Left ventricle myocardium inferior (tissue), 1 donor: Measurements from ENCODE around the gene PTEN. TPM values are rescaled to one million over a fixed set of nuclear protein-coding genes. Genes with fewer than 3 reads are reported as not detected.

ENCODE experiments used
- DNase-seq: peaks from one replicate; pipeline ENCODE4 v3.0.0-alpha.2; 2020
- H3K27ac ChIP-seq: fragments of 200-600 bp; replicated peaks from 2 replicates; pipeline ENCODE4 v1.8.0; 2021
- H3K27me3 ChIP-seq: fragments of 200-600 bp; 2 replicates; pipeline ENCODE4 v1.8.0; 2021; ENCODE audit warnings: low read depth
- H3K36me3 ChIP-seq: fragments of 200-600 bp; 2 replicates; pipeline ENCODE4 v1.8.0; 2021
- H3K4me1 ChIP-seq: fragments of 200-600 bp; 2 replicates; pipeline ENCODE4 v1.8.0; 2021
- H3K4me3 ChIP-seq: fragments of 200-600 bp; 2 replicates; pipeline ENCODE4 v1.8.0; 2021; ENCODE audit warnings: mild to moderate bottlenecking, moderate library complexity
- H3K9me3 ChIP-seq: fragments of 200-600 bp; replicated peaks from 2 replicates; pipeline ENCODE4 v1.8.0; 2021
- intact Hi-C: fragments of 100-400 bp; cut with micrococcal nuclease; formaldehyde crosslinking; loops from one replicate; pipeline ENCODE4 v1.11.0; 2022
- total RNA-seq: library from RNA; stranded (reverse); fragmentation: NEBNext Ultra II Directional; extraction: Animal tissue kit (Norgen Biotek cat#: 25700); gene quantifications from one replicate; pipeline ENCODE4 v1.2.1, GENCODE V29; 2021
- TF ChIP-seq, protein P1 (sequence below): fragments of 200-600 bp; IDR thresholded peaks from 2 replicates; pipeline ENCODE4 v1.8.0; 2021; ENCODE audit warnings: antibody characterized with exemption, mild to moderate bottlenecking, borderline replicate concordance
- donor health status: DM: no; HTN: yes; CAD: no; lungs with severe emphysema.

PTEN gene
- total RNA-seq, 1 donor from 2014 or later: 49.9 TPM

DNA sequence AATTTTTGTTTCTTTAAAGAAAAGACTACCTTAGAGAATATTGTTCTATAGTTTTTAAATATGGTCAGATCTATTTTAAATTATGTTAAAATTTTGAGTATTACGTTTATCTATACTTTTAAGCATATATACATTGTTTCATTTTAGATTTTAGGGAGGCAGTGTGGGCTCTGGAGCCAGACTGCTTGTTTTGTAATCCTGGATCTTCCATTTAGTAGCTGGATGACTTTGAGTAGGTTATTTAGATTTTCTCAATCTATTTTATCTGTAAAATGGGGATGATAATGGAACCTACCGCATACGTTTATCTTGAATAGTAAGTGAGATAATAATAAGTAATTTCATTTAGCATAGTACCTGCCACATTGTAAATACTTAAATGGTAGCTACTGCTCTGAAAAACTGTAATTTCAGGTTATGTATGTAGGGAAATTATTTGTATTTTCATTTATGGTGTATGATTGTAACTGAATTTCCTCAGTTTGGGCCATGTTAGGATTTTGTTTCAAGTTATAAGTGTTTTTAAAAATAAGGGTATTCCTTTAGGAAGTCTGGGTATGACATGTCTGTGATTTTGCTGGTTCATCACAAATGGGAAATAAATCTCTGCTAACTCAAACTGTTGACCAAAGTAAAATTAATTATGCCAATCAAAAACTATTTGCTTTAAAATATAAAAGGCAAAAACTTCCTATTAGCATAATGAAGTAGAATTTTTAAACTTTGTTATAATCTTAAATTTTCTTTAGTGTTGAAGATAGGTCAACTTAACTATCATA, 6.5 kb downstream of the PTEN start:
- peak overlapping the region; percentile 86 for H3K4me3 ChIP-seq
- H3K4me1 ChIP-seq: peaks cover 92% of the 10 kb centered on the region

DNA sequence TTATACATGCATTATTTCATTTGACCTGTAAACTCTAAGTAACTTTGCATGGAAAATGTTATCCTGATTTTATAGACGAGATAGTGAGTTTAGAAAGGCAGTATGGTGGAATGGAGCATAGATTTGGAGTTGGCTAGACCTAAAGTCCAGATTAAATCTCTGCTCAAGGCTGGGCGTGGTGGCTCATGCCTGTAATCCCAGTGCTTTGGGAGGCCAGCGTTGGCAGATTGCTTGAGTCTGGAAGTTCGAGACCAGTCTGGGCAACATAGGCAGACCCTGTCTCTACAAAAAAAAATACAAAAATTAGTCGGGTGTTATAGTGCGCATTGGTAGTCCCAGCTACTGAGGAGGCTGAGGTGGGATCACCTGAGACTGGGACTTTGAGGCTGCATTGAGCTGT, 9.4 kb downstream of the PTEN start:
- H3K27me3 ChIP-seq: no peaks in the 10 kb centered on the region
- H3K36me3 ChIP-seq: no peaks in the 10 kb centered on the region
- H3K4me1 ChIP-seq: peaks cover 99% of the 10 kb centered on the region
- H3K27ac ChIP-seq: no peak overlapping the region
- H3K4me3 ChIP-seq: peak overlapping the region; percentile 19
- H3K9me3 ChIP-seq: no peaks in the 10 kb centered on the region
- TF ChIP-seq, protein P1, sequence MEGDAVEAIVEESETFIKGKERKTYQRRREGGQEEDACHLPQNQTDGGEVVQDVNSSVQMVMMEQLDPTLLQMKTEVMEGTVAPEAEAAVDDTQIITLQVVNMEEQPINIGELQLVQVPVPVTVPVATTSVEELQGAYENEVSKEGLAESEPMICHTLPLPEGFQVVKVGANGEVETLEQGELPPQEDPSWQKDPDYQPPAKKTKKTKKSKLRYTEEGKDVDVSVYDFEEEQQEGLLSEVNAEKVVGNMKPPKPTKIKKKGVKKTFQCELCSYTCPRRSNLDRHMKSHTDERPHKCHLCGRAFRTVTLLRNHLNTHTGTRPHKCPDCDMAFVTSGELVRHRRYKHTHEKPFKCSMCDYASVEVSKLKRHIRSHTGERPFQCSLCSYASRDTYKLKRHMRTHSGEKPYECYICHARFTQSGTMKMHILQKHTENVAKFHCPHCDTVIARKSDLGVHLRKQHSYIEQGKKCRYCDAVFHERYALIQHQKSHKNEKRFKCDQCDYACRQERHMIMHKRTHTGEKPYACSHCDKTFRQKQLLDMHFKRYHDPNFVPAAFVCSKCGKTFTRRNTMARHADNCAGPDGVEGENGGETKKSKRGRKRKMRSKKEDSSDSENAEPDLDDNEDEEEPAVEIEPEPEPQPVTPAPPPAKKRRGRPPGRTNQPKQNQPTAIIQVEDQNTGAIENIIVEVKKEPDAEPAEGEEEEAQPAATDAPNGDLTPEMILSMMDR: no peak
- no peak for DNase-seq
- intact Hi-C loops: no loop called here

More for the DNA sequence above, 6.5 kb downstream of the PTEN start:
- Histone ChIP-seq H3K36me3 (no peaks in the 10 kb centered on the region), H3K9me3 (no peaks in the 10 kb centered on the region), H3K27ac (peak overlapping the region; percentile 100), H3K27me3 (no peaks in the 10 kb centered on the region)
- no peak for DNase-seq
- intact Hi-C loops: loop anchor here (10.0 kb wide), 3 partner anchors 85 to 385 kb away; no protein-coding TSS in a partner anchor
- TF ChIP-seq, protein P1: no peak

DNA sequence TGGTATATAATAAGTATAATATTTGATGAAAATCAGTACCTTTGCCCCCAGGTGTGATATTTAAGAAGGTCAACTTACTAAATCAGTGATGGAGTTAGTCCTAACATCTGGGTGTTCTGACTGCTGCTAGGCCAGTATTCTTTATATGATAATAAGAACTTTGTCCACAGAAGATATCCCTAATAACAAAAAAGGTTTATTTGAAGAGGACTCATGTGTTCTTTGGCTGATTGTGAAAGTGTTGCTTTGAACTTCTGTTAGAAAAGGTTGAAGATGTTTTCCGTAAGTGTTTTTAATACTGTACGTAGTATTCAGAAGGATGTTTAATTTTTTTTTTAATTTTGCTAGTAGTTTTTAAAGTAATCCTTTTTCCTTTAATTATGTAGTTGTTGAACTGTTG, 10.2 kb downstream of the PTEN start:
- TF ChIP-seq, protein P1: no peak
- no peaks in the 10 kb centered on the region for H3K9me3 ChIP-seq
- H3K27ac ChIP-seq: no peak overlapping the region
- peak overlapping the region; percentile 19 for H3K4me3 ChIP-seq
- H3K4me1 ChIP-seq: peaks cover 99% of the 10 kb centered on the region
- intact Hi-C loops: no loop called here
- peaks cover 5% of the 10 kb centered on the region for H3K36me3 ChIP-seq
- H3K27me3 ChIP-seq: no peaks in the 10 kb centered on the region
- no peak for DNase-seq

DNA sequence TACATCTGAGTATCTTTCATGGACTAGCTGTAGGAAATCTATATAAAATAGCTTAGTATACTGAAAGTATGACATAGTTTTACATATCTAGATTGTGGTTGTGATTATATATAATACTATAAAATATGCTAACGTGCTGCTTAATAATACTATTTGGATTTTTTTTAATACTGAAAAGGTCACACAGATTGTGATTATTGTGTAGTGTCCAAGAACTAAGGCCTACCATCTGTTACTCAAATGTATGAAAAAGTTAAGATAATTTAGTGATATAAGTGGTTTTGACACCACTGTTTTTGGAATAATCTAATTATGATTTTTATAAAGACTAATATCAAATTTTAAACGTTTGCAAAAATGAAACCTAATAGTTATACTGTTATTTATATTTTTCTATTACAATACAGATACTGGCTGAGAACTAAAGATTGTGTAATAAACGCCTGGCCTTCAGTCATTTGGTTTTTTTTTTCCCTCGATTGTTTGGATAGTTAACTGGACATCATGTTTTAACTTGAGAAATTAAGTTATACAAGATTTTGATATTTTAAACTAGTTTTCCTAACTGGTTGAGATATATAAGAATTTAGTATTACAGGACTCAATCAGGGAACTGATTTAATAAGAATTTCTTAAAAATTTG, 12.6 kb downstream of the PTEN start:
- TF ChIP-seq, protein P1: no peak
- Histone ChIP-seq H3K27me3 (no peaks in the 10 kb centered on the region), H3K27ac (no peak overlapping the region), H3K36me3 (peaks cover 19% of the 10 kb centered on the region), H3K9me3 (peaks cover under 1% of the 10 kb centered on the region), H3K4me1 (peaks cover 95% of the 10 kb centered on the region), H3K4me3 (peak overlapping the region; percentile 19)
- DNase-seq: no peak
- intact Hi-C loops: no loop called here

DNA sequence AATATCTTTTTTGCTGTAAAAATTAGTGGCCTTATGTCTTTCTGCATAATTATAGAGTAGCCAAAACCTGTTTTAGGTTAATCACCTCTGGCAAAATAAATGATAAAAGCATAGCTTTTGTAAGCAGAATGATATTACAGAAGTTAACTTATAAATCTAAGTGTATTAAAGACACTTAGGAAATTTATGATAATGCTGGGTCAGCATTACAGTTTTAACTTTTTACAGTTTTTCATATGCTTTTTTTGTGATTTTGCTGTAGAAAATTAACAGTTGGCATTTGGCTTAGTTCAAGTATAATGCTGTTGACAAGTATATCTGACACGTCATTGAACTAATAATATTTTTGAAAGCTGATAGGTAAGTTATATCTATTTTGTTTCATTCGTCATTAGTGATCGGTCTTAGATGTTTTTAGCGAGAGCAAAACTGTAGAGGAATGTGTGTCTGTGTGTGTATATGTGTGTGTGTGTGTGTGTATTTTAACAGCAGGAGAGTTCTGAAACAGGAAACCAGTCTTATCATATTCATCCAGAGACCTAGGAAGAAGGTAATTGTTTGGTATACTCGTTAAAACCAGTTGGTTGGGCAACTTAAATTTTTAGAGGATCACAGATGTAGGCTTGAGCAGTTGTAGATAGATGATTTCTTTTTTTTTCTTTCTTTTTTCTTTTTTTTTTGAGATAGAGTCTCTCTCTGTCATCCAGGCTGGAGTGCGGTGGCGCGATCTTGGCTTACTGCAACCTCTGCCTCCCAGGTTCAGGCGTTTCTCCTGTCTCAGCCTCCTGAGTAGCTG, 15.4 kb downstream of the PTEN start:
- peaks cover 6% of the 10 kb centered on the region for H3K9me3 ChIP-seq
- H3K4me1 ChIP-seq: peaks cover 85% of the 10 kb centered on the region
- H3K36me3 ChIP-seq: peaks cover 22% of the 10 kb centered on the region
- H3K27me3 ChIP-seq: no peaks in the 10 kb centered on the region
- H3K4me3 ChIP-seq: no peak overlapping the region
- TF ChIP-seq, protein P1: no peak
- intact Hi-C loops: no loop called here
- H3K27ac ChIP-seq: no peak overlapping the region
- no peak for DNase-seq
